ENCODE measurements around the gene KBTBD13.
"Not testable (repeated sequence)": the region's sequence is repeated elsewhere in the genome, so short reads cannot be mapped to it uniquely, and the experiment has no call there.

The KBTBD13 gene

GRCh38 chr15:65091946-65092770 is 15.6 kb downstream of the KBTBD13 start:
- DNase-seq: no peak

DNA sequence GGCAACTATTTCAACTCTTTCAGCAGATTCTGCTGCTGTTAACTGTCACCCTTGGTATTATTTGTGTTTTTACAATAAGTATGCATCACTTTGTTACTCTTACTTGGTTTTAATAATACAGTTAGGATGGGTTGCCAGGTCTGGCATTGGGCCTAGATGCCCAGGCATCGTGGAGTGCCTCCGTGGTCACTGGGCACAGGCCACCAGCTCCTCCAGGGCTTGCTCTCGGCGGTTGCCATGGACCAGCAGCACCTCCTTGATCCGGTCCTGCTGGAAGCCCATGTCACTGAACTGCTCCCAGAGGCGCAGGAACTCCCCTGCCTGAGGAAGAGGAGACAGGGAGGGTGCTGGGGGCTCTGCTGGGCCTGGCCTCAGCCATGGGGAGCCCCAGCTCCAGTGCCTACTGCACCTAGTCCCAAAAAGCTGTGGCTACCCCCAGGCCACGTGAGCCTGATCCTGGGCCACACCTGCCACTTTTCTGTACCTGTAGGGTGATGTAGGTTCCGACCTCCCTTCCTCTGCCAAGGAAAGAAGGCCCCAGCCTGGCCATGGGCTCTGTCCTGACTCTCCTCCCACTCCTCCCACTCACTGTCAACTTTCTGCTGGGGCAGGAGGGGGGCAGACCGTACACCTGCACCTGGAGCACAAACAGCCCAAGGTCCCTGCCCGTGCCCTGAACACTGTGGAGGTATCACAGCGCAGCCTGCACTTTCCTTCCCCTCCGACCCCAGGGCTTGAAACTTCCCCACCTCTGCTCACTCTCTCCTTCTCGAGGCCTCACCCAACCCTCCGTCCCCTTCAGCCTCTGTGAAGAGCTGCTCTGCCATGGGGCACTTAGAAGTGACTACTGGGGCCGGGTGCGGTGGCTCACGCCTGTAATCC is 16.6 kb downstream of the KBTBD13 start:
- no peak for DNase-seq

DNA sequence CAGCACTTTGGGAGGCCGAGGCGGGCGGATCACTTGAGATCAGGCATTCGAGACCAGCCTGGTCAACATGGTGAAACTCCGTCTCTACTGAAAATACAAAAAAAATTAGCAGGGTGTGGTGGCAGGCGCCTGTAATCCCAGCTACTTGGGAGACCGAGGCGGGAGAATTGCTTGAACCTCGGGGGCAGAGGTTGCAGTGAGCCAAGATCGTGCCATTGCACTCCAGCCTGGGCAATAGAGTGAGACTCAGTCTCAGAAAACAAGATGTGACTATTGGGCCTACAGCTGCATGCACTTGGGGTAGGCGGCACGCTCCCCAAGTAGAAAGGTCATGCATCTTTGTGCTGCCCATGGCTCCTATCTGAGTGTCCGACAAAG is 17.2 kb downstream of the KBTBD13 start:
- DNase-seq: not testable (repeated sequence)

DNA sequence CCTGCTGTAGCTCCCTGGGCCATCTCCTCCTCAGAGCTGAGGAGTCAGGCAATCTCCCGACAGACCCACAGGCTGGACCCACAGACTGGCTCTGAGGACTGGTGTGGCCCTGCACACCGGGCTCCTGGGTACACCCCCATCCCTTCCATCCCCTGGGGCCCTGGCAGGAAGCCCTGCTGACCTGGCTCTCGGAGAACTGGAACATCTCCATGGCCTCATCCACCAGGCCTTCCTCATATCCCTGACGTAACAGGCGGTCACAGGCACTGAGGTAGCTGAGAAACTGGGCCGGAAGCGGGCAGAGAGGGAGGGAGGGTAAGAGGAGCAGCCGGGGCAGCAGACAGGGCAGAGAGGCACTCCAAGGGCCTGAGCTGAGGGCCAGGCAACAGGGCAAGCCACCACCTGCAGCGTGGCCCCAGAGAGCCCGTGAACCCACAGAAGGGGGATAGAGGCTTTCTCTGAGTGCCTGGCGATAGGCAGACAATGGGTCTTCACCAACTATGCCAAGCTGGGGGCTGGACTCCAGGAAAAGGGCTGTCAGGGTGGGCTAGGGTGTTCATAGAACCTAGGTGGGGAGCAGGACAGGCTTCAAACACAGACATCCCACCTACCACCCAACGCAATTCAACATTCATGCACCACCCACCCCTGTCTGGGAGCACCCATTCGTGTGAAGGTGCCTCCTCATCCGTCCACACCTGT is 17.9 kb downstream of the KBTBD13 start:
- DNase-seq: no peak

GRCh38 chr15:65095011-65095746 is 18.6 kb downstream of the KBTBD13 start:
- no peak for DNase-seq

DNA sequence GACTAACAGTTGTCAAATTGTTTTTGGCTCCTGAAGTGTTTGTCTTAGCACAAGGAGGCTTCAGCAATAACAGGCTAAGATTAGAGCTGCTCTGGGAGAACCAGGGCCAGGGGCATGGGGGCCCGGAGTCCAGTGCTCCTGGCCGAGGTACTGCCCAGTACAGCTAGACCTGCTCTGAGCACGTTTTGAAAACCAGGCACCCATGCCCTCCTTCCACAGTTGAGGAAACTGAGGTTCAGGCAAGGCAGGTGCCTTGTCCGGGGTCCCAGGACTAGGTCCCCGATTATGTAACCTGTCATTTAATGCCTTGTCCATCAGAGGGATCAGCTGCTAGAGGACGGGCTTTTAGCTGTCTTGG is 19.2 kb downstream of the KBTBD13 start:
- no peak for DNase-seq

DNA sequence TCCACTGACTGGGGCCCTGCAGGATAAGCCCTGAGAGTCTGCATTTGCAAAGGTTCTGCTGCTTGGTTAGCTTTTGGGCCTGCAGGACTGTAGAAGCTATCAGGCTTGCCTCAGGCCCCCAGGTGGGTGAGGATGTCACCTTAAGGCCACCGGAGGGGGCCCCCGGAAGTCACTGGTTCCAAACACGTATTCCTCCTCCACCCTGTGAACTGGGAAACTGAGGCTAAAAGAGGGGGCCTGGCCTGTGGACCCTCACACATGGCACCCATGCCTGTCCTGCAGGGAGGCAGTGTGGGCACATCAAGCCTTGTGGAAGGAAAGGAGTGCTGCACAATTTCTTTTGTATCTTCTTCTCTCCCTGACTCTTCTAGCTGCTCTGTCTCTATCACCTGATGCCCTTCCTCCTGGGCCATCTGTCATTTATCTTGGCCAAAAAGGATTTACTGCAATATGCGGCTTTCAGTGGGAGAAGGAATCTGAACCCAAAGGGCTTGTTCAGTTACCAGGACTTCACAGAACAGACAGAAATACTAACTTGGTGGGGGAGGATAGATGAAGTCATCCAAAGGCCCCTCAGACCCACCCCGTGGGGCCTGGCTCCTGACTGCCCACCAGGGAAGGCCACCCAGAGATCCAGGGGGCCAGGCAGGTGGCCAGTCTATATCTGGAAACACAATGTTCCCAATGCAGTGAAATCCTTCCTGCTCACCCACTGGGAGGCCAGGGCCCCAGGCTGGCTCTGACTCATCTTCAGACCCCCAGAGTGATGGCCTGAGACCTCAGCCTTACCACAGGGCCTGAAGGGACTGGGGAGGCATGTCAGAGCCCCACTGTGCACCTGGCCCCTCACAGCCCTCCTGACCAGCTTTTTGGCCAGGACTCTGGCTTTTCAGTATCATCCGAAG is 20.2 kb downstream of the KBTBD13 start:
- DNase-seq: no peak

DNA sequence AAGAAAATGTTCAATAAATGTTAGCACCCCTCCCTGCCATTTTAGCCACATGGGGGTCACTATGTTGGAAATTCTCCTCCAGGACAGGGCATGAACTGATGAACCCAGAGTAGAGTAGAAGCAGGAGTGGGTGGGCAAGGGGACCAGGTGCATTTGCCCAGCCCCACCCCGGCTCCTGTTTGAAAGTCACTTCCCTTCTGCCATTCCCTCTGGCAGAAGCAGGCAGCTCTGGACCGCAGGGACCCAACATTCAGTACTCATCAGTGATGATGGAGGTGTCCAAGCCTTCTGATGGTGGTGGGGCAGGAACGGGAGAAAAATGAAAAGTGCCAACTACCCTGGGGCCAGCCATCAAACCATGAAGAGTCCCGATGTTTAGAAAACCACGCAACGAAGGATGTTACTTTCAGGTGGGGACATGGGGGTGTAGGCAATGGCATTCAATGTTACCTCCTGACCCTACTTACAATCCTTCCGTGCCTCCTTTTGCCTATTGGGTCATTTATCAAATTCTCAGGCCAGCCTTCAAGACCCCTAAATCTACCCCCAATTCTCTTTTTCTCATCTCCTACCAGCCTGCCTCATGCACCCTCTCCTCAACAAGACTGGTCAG is 21.2 kb downstream of the KBTBD13 start:
- no peak for DNase-seq

- DNase-seq: no peak
These were observed 22.8 kb downstream of the KBTBD13 start for GRCh38 chr15:65099336-65099735.

GRCh38 chr15:65099801-65100200 is 23.3 kb downstream of the KBTBD13 start:
- DNase-seq: not testable (repeated sequence)

- DNase-seq: no peak
These were observed 23.9 kb downstream of the KBTBD13 start for GRCh38 chr15:65100442-65100841.

- peak; percentile 38 to 44 for DNase-seq
These were observed 24.9 kb downstream of the KBTBD13 start for GRCh38 chr15:65101411-65101890.

DNA sequence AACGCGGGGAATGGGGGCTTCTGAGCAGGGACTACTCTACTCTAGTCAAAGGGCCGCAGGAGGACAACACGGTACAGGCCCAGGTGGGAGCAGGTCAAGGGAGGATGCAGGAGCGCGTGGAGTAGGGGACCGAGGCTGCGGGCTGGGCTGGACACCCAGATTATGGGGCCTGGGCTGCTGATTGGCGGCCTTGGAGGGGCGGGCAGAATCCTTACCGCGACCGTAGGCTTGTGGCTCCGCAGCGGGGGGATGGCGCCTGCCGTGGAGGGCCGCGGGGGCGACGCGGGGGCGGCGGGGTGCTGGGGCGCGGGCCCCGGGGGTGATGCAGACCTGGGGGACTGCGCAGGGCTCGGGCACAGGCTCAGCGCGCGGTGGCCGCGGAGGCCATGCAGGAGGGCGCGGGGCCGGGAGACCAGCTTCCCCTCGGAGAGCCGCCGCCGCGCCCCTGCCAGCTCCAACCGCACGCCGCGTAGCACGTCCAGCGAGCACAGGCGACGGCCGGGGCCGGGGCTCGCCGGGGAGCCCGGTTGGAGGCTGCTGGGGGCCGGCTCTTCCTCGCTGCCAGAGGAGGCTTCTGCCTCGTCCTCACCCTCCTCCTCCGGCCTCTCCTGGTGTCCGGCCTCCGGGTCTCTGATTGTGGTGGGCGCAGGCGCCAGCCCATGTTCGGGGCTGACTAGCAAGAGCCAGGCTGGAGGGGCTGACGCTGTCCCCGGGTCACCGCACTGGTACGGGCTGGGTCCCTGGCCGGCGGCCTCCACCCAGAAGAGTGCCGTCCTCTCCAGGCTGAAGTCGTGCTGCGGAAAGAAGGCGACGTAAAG is 25.6 kb downstream of the KBTBD13 start:
- DNase-seq: no peak

DNA sequence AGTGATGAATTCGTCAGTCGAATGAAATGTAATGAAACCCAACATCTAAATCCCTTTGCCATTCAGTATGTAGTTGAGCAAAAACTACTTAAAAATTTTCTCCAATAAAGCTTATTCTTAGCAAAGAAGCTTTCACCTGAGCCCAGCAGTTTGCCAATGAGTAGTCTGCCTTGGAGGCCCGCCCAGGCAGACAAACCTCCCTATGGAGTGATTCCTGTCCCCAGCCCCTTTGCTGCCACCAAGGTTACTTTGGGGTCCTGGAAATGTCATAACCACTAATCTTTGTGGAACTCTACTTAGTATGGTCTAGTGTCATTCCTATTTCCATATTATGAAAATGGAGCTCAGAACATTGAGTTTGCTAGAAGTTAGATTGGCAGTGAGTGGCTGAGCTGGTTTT is 26.4 kb downstream of the KBTBD13 start:
- DNase-seq: no peak

GRCh38 chr15:65105038-65105437 is 28.5 kb downstream of the KBTBD13 start:
- no peak for DNase-seq

DNA sequence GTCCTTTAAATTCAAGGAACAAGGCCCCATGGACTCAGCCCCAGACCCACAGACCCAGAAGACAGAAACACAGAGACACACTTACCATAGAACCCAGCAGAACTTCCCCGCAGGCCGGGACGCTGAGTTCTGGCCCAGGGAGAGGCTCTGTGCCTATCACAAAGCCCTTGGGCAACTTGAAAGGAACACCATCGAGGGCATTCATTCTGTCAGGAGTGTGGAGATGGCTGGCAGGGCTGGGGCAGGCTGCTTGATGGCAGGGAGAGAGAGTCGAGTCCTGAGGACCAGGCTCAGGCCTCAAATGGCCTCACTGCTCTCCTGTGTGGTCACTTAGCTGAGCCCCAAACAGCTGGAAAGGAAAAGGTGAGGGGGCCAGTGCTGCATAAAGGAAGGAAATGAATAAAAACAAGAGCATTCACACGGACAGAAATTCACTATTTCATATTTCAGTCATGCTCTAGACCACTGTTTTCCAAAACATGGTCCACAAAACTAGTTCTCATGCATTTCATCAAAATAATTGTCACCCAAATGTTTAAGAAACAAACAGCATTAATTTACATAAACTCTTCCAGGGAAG is 29.6 kb downstream of the KBTBD13 start:
- DNase-seq: no peak

DNA sequence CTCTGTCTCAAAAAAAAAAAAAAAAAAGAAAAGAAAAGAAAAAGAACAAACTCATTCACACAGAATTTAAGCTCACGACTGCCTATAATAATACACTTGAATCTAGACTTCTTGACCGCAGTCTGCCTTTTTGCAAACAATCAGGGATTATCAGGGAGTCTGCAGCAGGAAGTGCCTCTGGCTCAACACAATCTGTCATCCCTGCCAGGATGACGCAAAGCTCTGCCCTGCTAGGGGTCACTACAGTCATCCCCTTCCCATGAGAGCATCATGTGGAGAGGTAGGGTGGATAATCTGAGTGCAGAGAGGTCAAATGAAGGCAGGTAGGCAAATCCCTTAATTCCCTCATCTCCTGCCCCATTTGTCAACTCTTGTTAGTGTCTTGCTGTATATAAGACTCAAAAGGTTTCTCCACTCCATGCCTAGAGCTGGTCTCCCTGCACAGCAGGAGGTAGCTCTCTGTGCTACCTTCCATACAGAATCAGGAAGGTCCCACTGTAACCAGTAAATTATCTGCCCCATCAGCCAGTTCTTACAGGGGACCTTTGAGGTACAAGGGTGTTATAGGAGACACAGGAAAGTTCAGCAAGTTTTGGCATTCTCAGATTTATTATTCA is 34.2 kb downstream of the KBTBD13 start:
- DNase-seq: no peak

DNA sequence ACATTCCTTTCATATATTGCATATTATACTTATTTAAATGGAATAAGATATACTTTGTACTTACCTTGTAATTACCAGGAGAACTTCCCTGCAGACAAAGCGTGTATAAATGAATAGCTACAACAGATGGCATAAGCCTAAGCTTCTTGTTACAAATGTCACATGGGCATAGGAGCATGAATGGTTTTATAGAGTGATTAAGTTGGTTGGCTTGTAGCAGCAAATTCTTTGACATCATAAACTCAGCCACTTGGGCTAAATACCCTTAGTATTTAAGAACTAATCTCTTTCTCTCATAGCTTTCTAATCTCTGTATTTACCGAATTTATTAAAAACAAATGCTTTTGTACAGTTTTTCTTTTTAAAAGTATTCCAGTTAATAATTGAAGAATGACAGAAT is 38.5 kb downstream of the KBTBD13 start, which contains the start of gene UBAP1L:
Gene UBAP1L (minus strand): TSS at position 115 of the 400 bp plus-strand sequence. CDS start 8,985 bp downstream, outside the sequence.
- no peak for DNase-seq

GRCh38 chr15:65115542-65115941 is 39.0 kb downstream of the KBTBD13 start:
- DNase-seq: no peak
